C4-2B (cell line): Measurements from ENCODE around the gene PAK1.

ENCODE experiments used
- H3K27ac ChIP-seq: fragments of 450-650 bp; 2 replicates; pipeline ENCODE4 v1.5.1; 2017
- CTCF ChIP-seq: fragments of 450-650 bp; conservative IDR thresholded peaks from 2 replicates; pipeline ENCODE4 v1.5.1; 2017; ENCODE audit warnings: mild to moderate bottlenecking
- ZFX ChIP-seq: fragments of 450-650 bp; IDR thresholded peaks from 2 replicates; pipeline ENCODE4 v1.6.1; 2017

PAK1 gene

GRCh38 chr11:77324508-77324907 is 149.4 kb downstream of the PAK1 start:
- TF ChIP-seq ZFX, result no peak
- TF ChIP-seq CTCF, result no peak

GRCh38 chr11:77322926-77323590 is 150.8 kb downstream of the PAK1 start:
- H3K27ac ChIP-seq, result no peak overlapping the region
- TF ChIP-seq CTCF (no peak), ZFX (no peak)

More at GRCh38 chr11:77324508-77324907, 149.4 kb downstream of the PAK1 start:
- no peak overlapping the region for H3K27ac ChIP-seq

- no peak for TF ChIP-seq CTCF
- no peak for TF ChIP-seq ZFX
These were observed 151.4 kb downstream of the PAK1 start for GRCh38 chr11:77322506-77322905.

GRCh38 chr11:77320351-77320750 is 153.5 kb downstream of the PAK1 start:
- no peak for TF ChIP-seq CTCF
- no peak for TF ChIP-seq ZFX

More at GRCh38 chr11:77322506-77322905, 151.4 kb downstream of the PAK1 start:
- H3K27ac ChIP-seq, result no peak overlapping the region

GRCh38 chr11:77318600-77318999 is 155.3 kb downstream of the PAK1 start:
- TF ChIP-seq ZFX (no peak), CTCF (no peak)
- H3K27ac ChIP-seq, result no peak overlapping the region

More at GRCh38 chr11:77320351-77320750, 153.5 kb downstream of the PAK1 start:
- no peak overlapping the region for H3K27ac ChIP-seq

GRCh38 chr11:77316733-77317342 is 157.1 kb downstream of the PAK1 start:
- TF ChIP-seq CTCF (no peak), ZFX (no peak)

GRCh38 chr11:77312107-77312506 is 161.8 kb downstream of the PAK1 start:
- TF ChIP-seq ZFX (no peak), CTCF (no peak)
- no peak overlapping the region for H3K27ac ChIP-seq

More at GRCh38 chr11:77316733-77317342, 157.1 kb downstream of the PAK1 start:
- no peak overlapping the region for H3K27ac ChIP-seq
